K562 (cell line): ENCODE data around the gene FAHD2B. TPM values are rescaled to one million over a fixed set of nuclear protein-coding genes. Genes with fewer than 3 reads are reported as not detected.
"Not testable (repeated sequence)": the region's sequence is repeated elsewhere in the genome, so short reads cannot be mapped to it uniquely, and the experiment has no call there.

Experiments used
- ATAC-seq: fragments of 200-7000 bp; cut with Tn5 transposase; 3 replicates; pipeline ENCODE4 v1.9.1; 2020; ENCODE audit warnings: moderate library complexity
- BruUV-seq: library from RNA; stranded (reverse); fragments of 400-500 nt; replicated peaks from 2 replicates; lab custom pipeline; 2021; lab: Mats Ljungman, UMichigan
- CTCF ChIA-PET: fragments of 300-600 bp; formaldehyde crosslinking; extraction: SDS; loops from one replicate; lab custom pipeline; 2021; ENCODE audit warnings: low intra/inter-chr PET ratio; lab: Yijun Ruan, JAX
- POLR2A ChIA-PET: fragments of 300-600, 350-650 bp; sonication (Branson Sonifier 250); formaldehyde crosslinking; extraction: SDS; loops from one replicate; lab custom pipeline; 2021; ENCODE audit warnings: antibody characterized with exemption, inconsistent platforms; lab: Yijun Ruan, JAX
- DNase-seq, 4 experiments: peaks; one replicate each; pipeline versions ENCODE4 v3.0.0 to v3.0.0-alpha.2; 2011 to 2018; ENCODE audit warnings: low spot score in 3 of 4, mixed read lengths in 3 of 4; ENCODE audit errors: extremely low read depth in 1 of 4
- FAIRE-seq: peaks from 2 replicates; lab custom pipeline; 2011; peaks lifted over from hg19 to GRCh38; lab: Jason Lieb, UNC
- H2AFZ ChIP-seq: 2 replicates; pipeline ENCODE4 v1.6.0; 2011; ENCODE audit warnings: low read depth, low read length, control low read depth, inconsistent platforms
- H3K27ac ChIP-seq: fragments of 200-600 bp; 3 replicates; pipeline ENCODE4 v1.8.0; 2011; ENCODE audit warnings: low read depth, mild to moderate bottlenecking, control low read depth, inconsistent platforms, low read length, moderate library complexity, mixed read lengths; ENCODE audit errors: extremely low read depth
- H3K27me3 ChIP-seq, 2 experiments: fragments of 300-600 bp in 1 of 2; 2 replicates in 1 of 2; 3 replicates in 1 of 2; pipeline versions ENCODE4 v1.6.0 to v1.8.0; 2011; ENCODE audit warnings: inconsistent platforms in 2 of 2, low read length in 2 of 2, mild to moderate bottlenecking in 1 of 2, mixed read lengths in 1 of 2, moderate library complexity in 1 of 2; ENCODE audit not compliant: control insufficient read depth in 2 of 2, insufficient read depth in 2 of 2
- H3K36me3 ChIP-seq: fragments of 300-600 bp; 3 replicates; pipeline ENCODE4 v1.8.0; 2011; ENCODE audit warnings: mild to moderate bottlenecking, low read length, inconsistent platforms; ENCODE audit not compliant: control insufficient read depth, insufficient read depth
- H3K4me1 ChIP-seq, 2 experiments: fragments of 200-600 bp in 1 of 2; replicated peaks in 1 of 2; 2 replicates in 1 of 2; 3 replicates in 1 of 2; pipeline versions ENCODE4 v1.5.1 to v1.8.0; 2011; ENCODE audit warnings: inconsistent platforms in 2 of 2, low read length in 2 of 2, mild to moderate bottlenecking in 1 of 2, mixed read lengths in 1 of 2, moderate library complexity in 1 of 2; ENCODE audit not compliant: control insufficient read depth in 2 of 2, insufficient read depth in 2 of 2
- H3K4me2 ChIP-seq: 2 replicates; pipeline ENCODE4 v1.6.1; 2011; ENCODE audit warnings: low read length, control low read depth, inconsistent platforms, mixed read lengths; ENCODE audit not compliant: insufficient read depth
- H3K4me3 ChIP-seq: fragments of 200-600 bp; sonication (generic), shearing (Covaris generic); 2 replicates; pipeline ENCODE4 v1.5.1; 2016; ENCODE audit warnings: control low read depth, inconsistent platforms
- H3K79me2 ChIP-seq: fragments of 200-600 bp; 3 replicates; pipeline ENCODE4 v1.8.0; 2011; ENCODE audit warnings: low read length, inconsistent platforms; ENCODE audit not compliant: control insufficient read depth, insufficient read depth
- H3K9ac ChIP-seq, 2 experiments: 2 replicates each; pipeline versions ENCODE4 v1.6.0 to v1.6.1; 2011; ENCODE audit warnings: low read depth in 2 of 2, low read length in 2 of 2, control low read depth in 1 of 2, inconsistent platforms in 1 of 2, mild to moderate bottlenecking in 1 of 2, mixed read lengths in 1 of 2; ENCODE audit not compliant: insufficient read depth in 1 of 2
- H3K9me1 ChIP-seq: one replicate; pipeline ENCODE4 v1.6.0; 2011; ENCODE audit warnings: inconsistent platforms, mild to moderate bottlenecking, low read length, moderate library complexity; ENCODE audit not compliant: control insufficient read depth, insufficient read depth
- H3K9me3 ChIP-seq: replicated peaks from 2 replicates; pipeline ENCODE4 v1.5.1; 2011; ENCODE audit warnings: low read depth, low read length, inconsistent platforms; ENCODE audit not compliant: control insufficient read depth, insufficient read depth
- H4K20me1 ChIP-seq: replicated peaks from 2 replicates; pipeline ENCODE4 v1.6.1; 2011; ENCODE audit warnings: low read length, inconsistent platforms, mixed read lengths; ENCODE audit not compliant: control insufficient read depth, insufficient read depth
- ZNF239 ChIP-seq: fragments of 250-450 bp; sonication (Bioruptor Pico); IDR thresholded peaks from 2 replicates; pipeline ENCODE4 v1.4.0; 2020; ENCODE audit warnings: mild to moderate bottlenecking
- ZNF830 ChIP-seq: fragments of 250-450 bp; sonication (Bioruptor Pico); IDR thresholded peaks from 2 replicates; pipeline ENCODE4 v1.5.0; 2021; ENCODE audit warnings: mild to moderate bottlenecking
- WGBS: fragments of 100-300 bp; shearing (Covaris generic); methylation state at CpG from one replicate; pipeline ENCODE4 v1.1.6; 2016; ENCODE audit warnings: low coverage, mixed read lengths; ENCODE audit not compliant: insufficient coverage; ENCODE audit errors: missing lambda C conversion rate; 5-methylcytosine and 5-hydroxymethylcytosine counted together
- in situ Hi-C: fragments of 300-500 bp; cut with MboI; formaldehyde crosslinking; loops from 4 replicates; pipeline ENCODE4 v1.15.0; 2018; ENCODE audit warnings: inconsistent platforms, mixed read lengths
- intact Hi-C: fragments of 100-400 bp; cut with micrococcal nuclease; formaldehyde crosslinking; loops from 2 replicates; pipeline ENCODE4 v1.14.2; 2022
- polyA plus RNA-seq, 8 experiments: library from polyadenylated mRNA; depleted of rRNA in 4 of 8; stranded (reverse) in 5 of 8; unstranded in 3 of 8; fragments of >200 nt; fragmentation: Nextera tagmentation in 2 of 8; fragmentation: Illumina TruSeq in 1 of 8; extraction: Ambion mirVana in 2 of 8; extraction: Trizol in 1 of 8; gene quantifications; 2 replicates each; pipeline versions ENCODE4 v1.2.1 to v1.2.3, GENCODE V29; 2011 to 2014; ENCODE audit warnings: inconsistent platforms in 1 of 8, missing spikeins in 1 of 8
- total RNA-seq, 7 experiments: library from RNA; depleted of rRNA in 6 of 7; stranded (reverse); fragments of >200 nt in 6 of 7; fragmentation: Illumina TruSeq in 2 of 7; extraction: Trizol in 2 of 7; gene quantifications; 2 replicates each; pipeline versions ENCODE4 v1.2.1 to v1.2.3, GENCODE V29; 2011 to 2021; ENCODE audit warnings: low replicate concordance in 1 of 7
- TF ChIP-seq, protein P1 (sequence below), 2 experiments: fragments of 450-650 bp; IDR thresholded peaks; 2 replicates each; pipeline ENCODE4 v1.6.1; 2016; ENCODE audit warnings: mild to moderate bottlenecking in 2 of 2, borderline replicate concordance in 1 of 2, low read depth in 1 of 2, moderate library complexity in 1 of 2
- TF ChIP-seq, protein P2 (sequence below): fragments of 250-450 bp; sonication (Bioruptor Pico); IDR thresholded peaks from 2 replicates; pipeline ENCODE4 v1.4.0; 2020; ENCODE audit warnings: mild to moderate bottlenecking, moderate library complexity, borderline replicate concordance
- TF ChIP-seq, protein P3 (sequence below): fragments of 250-450 bp; sonication (Bioruptor Pico); IDR thresholded peaks from 2 replicates; pipeline ENCODE4 v1.5.0; 2021

FAHD2B gene
- total and polyA plus RNA-seq, 9 of the 15 experiments (the other 6 are each of a cell fraction or from before 2014, with no cell fraction given): 4.7 to 36.6 (median 26.1) TPM

DNA sequence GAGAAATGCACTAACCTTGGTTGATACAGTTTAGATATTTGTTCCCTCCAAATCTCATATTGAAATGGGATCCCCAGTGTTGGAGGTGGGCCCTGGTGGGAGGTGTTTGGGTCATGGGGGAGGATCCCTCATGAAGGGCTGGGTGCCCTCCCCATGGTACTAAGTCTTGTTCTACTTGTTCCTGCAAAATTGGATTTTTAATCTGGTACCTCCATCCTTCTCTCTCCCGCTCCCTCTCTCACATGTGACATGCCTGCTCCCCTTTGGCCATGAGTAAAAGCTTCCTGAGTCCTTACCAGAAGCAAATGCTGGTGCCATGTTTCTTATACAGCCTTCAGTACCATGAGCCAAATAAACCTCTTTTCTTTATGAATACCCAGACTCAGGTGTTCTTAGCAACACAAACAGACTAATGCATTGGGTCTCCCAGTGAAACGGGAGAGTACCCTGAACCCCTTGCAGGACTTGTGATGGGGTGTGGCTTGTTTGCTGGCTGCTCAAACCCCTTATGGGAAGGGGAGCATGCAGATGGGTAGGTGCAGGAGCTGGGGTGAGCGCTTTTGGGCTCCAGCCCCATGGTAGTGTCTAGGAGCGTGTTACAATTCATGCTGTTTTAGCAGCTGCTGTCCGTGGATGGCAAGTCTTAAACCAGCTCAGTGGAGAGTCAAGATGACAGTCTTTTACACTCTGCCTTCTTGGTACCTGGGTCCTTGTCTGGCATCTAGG, 27.2 kb downstream of the FAHD2B start (continued):
- TF ChIP-seq, protein P1, sequence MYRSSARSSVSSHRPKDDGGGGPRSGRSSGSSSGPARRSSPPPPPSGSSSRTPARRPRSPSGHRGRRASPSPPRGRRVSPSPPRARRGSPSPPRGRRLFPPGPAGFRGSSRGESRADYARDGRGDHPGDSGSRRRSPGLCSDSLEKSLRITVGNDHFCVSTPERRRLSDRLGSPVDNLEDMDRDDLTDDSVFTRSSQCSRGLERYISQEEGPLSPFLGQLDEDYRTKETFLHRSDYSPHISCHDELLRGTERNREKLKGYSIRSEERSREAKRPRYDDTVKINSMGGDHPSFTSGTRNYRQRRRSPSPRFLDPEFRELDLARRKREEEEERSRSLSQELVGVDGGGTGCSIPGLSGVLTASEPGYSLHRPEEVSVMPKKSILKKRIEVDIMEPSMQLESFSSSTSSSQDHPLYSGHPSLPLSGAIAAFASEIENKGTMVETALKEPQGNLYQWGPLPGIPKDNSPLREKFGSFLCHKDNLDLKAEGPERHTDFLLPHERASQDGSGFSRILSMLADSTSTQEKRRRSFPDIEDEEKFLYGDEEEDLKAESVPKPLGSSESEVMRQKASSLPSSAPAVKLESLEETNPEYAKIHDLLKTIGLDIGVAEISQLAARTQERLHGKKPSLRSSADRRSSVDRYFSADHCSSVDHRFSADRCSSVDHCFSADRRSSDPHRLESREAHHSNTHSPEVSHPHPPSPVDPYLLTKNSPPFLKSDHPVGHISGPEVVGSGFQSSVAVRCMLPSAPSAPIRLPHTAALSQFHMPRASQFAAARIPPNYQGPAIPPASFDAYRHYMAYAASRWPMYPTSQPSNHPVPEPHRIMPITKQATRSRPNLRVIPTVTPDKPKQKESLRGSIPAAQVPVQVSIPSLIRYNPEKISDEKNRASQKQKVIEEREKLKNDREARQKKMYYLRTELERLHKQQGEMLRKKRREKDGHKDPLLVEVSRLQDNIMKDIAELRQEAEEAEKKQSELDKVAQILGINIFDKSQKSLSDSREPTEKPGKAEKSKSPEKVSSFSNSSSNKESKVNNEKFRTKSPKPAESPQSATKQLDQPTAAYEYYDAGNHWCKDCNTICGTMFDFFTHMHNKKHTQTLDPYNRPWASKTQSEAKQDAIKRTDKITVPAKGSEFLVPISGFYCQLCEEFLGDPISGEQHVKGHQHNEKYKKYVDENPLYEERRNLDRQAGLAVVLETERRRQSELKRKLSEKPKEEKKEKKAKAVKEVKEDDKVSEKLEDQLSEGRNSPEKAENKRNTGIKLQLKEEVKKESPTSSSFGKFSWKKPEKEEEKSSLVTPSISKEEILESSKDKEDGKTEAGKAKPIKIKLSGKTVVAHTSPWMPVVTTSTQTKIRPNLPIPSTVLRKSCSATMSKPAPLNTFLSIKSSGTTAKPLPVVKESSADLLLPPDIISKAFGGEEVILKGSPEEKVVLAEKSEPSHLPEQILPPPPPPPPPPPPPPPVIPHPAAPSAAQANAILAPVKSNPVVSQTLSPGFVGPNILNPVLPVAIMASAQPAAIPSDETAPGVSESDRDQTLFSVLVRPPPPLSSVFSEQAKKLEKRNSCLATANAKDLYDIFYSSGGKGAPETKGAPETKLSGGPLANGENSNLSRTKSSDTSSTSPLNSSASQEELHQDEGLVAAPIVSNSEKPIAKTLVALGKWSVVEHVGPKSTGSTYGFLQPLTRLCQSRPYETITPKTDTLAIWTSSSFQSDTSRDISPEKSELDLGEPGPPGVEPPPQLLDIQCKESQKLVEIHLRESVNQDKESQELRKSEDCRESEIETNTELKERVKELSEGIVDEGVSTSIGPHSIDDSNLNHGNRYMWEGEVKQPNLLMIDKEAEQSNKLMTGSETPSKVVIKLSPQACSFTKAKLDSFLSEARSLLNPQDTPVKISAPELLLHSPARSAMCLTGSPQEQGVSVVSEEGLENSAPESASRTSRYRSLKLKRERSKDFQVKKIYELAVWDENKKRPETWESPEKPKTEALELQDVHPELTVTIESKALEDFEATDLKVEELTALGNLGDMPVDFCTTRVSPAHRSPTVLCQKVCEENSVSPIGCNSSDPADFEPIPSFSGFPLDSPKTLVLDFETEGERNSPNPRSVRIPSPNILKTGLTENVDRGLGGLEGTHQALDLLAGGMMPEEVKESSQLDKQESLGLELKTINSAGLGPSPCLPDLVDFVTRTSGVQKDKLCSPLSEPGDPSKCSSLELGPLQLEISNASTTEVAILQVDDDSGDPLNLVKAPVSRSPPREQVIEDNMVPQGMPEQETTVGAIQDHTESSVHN (IDR thresholded peaks at IDR 0.05; ENCODE audit: borderline replicate concordance in 1 of 2, low read depth in 1 of 2): no peak
- TF ChIP-seq ZNF830 (CRISPR knock-in tag) (no peak), ZNF239 (no peak)
- TF ChIP-seq, protein P2, sequence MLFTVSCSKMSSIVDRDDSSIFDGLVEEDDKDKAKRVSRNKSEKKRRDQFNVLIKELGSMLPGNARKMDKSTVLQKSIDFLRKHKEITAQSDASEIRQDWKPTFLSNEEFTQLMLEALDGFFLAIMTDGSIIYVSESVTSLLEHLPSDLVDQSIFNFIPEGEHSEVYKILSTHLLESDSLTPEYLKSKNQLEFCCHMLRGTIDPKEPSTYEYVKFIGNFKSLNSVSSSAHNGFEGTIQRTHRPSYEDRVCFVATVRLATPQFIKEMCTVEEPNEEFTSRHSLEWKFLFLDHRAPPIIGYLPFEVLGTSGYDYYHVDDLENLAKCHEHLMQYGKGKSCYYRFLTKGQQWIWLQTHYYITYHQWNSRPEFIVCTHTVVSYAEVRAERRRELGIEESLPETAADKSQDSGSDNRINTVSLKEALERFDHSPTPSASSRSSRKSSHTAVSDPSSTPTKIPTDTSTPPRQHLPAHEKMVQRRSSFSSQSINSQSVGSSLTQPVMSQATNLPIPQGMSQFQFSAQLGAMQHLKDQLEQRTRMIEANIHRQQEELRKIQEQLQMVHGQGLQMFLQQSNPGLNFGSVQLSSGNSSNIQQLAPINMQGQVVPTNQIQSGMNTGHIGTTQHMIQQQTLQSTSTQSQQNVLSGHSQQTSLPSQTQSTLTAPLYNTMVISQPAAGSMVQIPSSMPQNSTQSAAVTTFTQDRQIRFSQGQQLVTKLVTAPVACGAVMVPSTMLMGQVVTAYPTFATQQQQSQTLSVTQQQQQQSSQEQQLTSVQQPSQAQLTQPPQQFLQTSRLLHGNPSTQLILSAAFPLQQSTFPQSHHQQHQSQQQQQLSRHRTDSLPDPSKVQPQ (CRISPR knock-in tag): no peak
- TF ChIP-seq, protein P3, sequence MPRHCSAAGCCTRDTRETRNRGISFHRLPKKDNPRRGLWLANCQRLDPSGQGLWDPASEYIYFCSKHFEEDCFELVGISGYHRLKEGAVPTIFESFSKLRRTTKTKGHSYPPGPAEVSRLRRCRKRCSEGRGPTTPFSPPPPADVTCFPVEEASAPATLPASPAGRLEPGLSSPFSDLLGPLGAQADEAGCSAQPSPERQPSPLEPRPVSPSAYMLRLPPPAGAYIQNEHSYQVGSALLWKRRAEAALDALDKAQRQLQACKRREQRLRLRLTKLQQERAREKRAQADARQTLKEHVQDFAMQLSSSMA: no peak

DNA sequence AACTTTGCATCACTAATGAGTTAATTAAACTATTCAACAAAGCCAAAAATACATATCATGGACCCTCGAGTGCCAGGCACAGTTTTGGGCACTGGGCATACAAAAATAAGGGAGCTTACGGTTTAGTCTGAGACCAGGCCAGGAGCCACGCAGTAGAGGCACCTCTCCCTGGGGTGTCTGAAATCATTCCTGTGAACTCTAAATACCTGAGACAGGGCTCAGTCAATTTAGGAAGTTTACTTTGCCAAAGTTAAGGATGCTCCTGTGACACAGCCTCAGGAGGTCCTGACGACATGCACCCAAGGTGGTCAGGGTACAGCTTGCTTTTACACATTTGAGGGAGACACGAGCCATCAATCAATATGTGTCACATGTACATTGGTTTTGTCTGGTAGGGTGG, 28.7 kb downstream of the FAHD2B start:
- H3K79me2 ChIP-seq, intact Hi-C loops, H2AFZ ChIP-seq, H3K9ac ChIP-seq, H3K4me1 ChIP-seq, FAIRE-seq, CTCF ChIA-PET, H4K20me1 ChIP-seq, H3K36me3 ChIP-seq, H3K9me1 ChIP-seq, H3K4me2 ChIP-seq, DNase-seq, H3K4me3 ChIP-seq, H3K27ac ChIP-seq, H3K27me3 ChIP-seq, BruUV-seq, ATAC-seq, H3K9me3 ChIP-seq: not testable (repeated sequence)
- in situ Hi-C loops: loop anchor here (5.0 kb wide), 1 partner anchor 251 kb away; no protein-coding TSS in a partner anchor
- 2% methylated on average over 5 of the region's 5 CpGs for WGBS
- POLR2A ChIA-PET: interaction anchor here (0.6 kb wide), 1 partner anchor 458 kb away, joined by 3 read pairs; no protein-coding TSS in a partner anchor
